Measurements from ENCODE around the gene ATP2C2. TPM values are rescaled to one million over a fixed set of nuclear protein-coding genes. Genes with fewer than 3 reads are reported as not detected.

Gene ATP2C2
- total and polyA plus RNA-seq, 2 experiments from 2014 or later: 2.1 TPM

GRCh38 chr16:84434800-84435199 is 66.5 kb downstream of the ATP2C2 start:
- no peak overlapping the region for H3K4me3 Mint-ChIP-seq
- H3K27ac Mint-ChIP-seq: no peak overlapping the region
- DNase-seq (ENCODE audit: low spot score) (no peak), ATAC-seq (no peak)
- Histone ChIP-seq H4K20me1 (replicated peaks; ENCODE audit: insufficient read depth) (no peaks in the 10 kb centered on the region), H3K9me2 (ENCODE audit: insufficient read depth) (no peaks in the 10 kb centered on the region), H3K27ac (ENCODE audit: low read depth) (no peak overlapping the region), H3K4me1 (ENCODE audit: insufficient read depth) (no peaks in the 10 kb centered on the region), H3K36me3 (ENCODE audit: insufficient read depth) (no peaks in the 10 kb centered on the region), H3K79me2 (replicated peaks; ENCODE audit: insufficient read depth) (no peaks in the 10 kb centered on the region), H3K27me3 (ENCODE audit: insufficient read depth) (no peaks in the 10 kb centered on the region), H3F3A (replicated peaks; ENCODE audit: low read depth) (no peaks in the 10 kb centered on the region), H3K4me2 (no peak overlapping the region), H2AFZ (no peak overlapping the region), H3K4me3 (no peak overlapping the region)
- no peaks in the 10 kb centered on the region for H3K4me1 Mint-ChIP-seq
- H3K27me3 Mint-ChIP-seq (ENCODE audit: insufficient read depth, low read depth, poor library complexity): peaks cover 6% of the 10 kb centered on the region
- no peaks in the 10 kb centered on the region; the same call in 2 of the 3 replicates for H3K9me3 Mint-ChIP-seq
- no peaks in the 10 kb centered on the region for H3K36me3 Mint-ChIP-seq (ENCODE audit: low read depth)
- TF ChIP-seq ZNF114 (CRISPR knock-in tag; IDR thresholded peaks at IDR 0.05) (no peak), POLR2AphosphoS5 (IDR thresholded peaks at IDR 0.05; ENCODE audit: low read depth) (no peak), ZNF331 (CRISPR knock-in tag; IDR thresholded peaks at IDR 0.05; ENCODE audit: low read depth) (no peak), STAT1 (IDR thresholded peaks at IDR 0.05; ENCODE audit: unreplicated experiment) (no peak), EZH2 (IDR thresholded peaks at IDR 0.05; ENCODE audit: low read depth, unreplicated experiment) (no peak), CTCF (conservative IDR thresholded peaks at IDR 0.05; ENCODE audit: low read depth in 2 of 2) (no peak), ZNF462 (CRISPR knock-in tag; IDR thresholded peaks at IDR 0.05) (no peak)
